Psoas muscle (tissue), 8 donors: ENCODE measurements around the gene SCN1A. TPM values are rescaled to one million over a fixed set of nuclear protein-coding genes. Genes with fewer than 3 reads are reported as not detected.

Experiments
- ATAC-seq, 4 donors: fragments of 200-7000 bp; cut with Tn5 transposase; one replicate each; pipeline ENCODE4 v1.9.1; 2020; ENCODE audit warnings: moderate library complexity in 3 of 4, mild to moderate bottlenecking in 2 of 4
- DNase-seq, 2 donors: peaks; one replicate each; pipeline ENCODE4 v3.0.0-alpha.2; 2020
- H3K27ac ChIP-seq: fragments of 200-600 bp; one replicate; pipeline ENCODE4 v1.8.0; 2022
- H3K27me3 ChIP-seq, 3 donors: fragments of 200-600 bp in 1 of 3; one replicate each; pipeline versions ENCODE4 v1.6.1 to v1.8.0; 2013 to 2022; ENCODE audit warnings: low read length in 2 of 3, mild to moderate bottlenecking in 2 of 3, moderate library complexity in 1 of 3; ENCODE audit not compliant: insufficient read depth in 3 of 3
- H3K36me3 ChIP-seq, 2 donors: fragments of 200-600 bp in 1 of 2; one replicate each; pipeline versions ENCODE4 v1.6.1 to v1.8.0; 2013 to 2022; ENCODE audit warnings: low read depth in 1 of 2, mild to moderate bottlenecking in 1 of 2, moderate library complexity in 1 of 2; ENCODE audit not compliant: insufficient read depth in 1 of 2
- H3K4me1 ChIP-seq: fragments of 200-600 bp; one replicate; pipeline ENCODE4 v1.8.0; 2022
- H3K4me3 ChIP-seq: fragments of 200-600 bp; one replicate; pipeline ENCODE4 v1.8.0; 2022; ENCODE audit warnings: mild to moderate bottlenecking
- H3K9me3 ChIP-seq: fragments of 200-600 bp; one replicate; pipeline ENCODE4 v1.8.0; 2022
- WGBS, 3 donors: extraction: QIAGEN DNeasy Blood & Tissue Kit; methylation state at CpG; one replicate each; pipeline versions ENCODE4 v1.1.6 to v1.1.7; 2013; 5-methylcytosine and 5-hydroxymethylcytosine counted together
- intact Hi-C, 2 donors: fragments of 100-400 bp; cut with DNase I; formaldehyde crosslinking; loops; one replicate each; pipeline versions ENCODE4 v1.11.0 to v1.14.2; 2022
- polyA plus RNA-seq, 3 donors: library from polyadenylated mRNA; stranded (reverse); fragments of 200-250 nt; gene quantifications; one replicate each; pipeline ENCODE4 v1.2.3, GENCODE V29; 2013
- total RNA-seq, 4 donors: library from RNA; stranded (reverse); fragmentation: NEBNext Ultra II Directional in 2 of 4; extraction: Animal tissue kit (Norgen Biotek cat#: 25700) in 2 of 4; gene quantifications; one replicate each; pipeline versions ENCODE4 v1.2.1 to v1.2.4, GENCODE V29; 2021 to 2023
- TF ChIP-seq, protein P1 (sequence below): fragments of 200-600 bp; IDR thresholded peaks from one replicate; pipeline ENCODE4 v1.8.0; 2022; ENCODE audit warnings: antibody characterized with exemption
- donor health status: healthy with polysubstance abuse.
- donor health status: DM: no; HTN: no; CAD: no; lungs with moderate emphysema.
- donor health status: Bipolar disorder and iron deficiency.
- donor health status: healthy.
- donor health status: DM: yes; HTN: yes; CAD: no.
- donor health status: DM: no; HTN: no; CAD: no.
- donor health status: DM: no; HTN: no; CAD: no.
- donor health status: DM: yes; HTN: yes; CAD: no.

Gene SCN1A
- total and polyA plus RNA-seq, 7 donors = 0.01 TPM; not detected in 6

DNA sequence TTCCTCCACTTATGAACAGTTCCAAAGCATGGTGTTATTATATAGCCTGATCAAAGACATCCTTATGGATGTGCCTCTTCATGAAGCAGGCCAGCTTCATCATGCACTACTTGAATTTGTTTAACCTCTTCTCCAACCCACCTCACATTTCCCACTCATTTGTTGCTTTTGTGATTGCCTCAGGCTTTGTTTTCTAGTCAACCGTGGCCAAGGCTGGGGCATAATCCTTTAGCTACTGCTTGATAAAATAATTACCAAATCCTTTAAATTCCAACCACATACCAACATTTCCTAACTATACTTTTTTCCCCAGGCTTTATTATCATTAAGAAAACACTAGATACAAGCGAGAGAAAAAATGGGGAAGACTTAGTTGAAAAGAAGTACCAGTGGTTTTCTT is 39.6 kb upstream of the SCN1A start:
- intact Hi-C loops = no loop called here
- WGBS, 3 donors = 17 to 34% (median 25%) methylated on average over 2 of the region's 2 CpGs
- H3K4me1 ChIP-seq = no peaks in the 10 kb centered on the region
- H3K36me3 ChIP-seq = no peaks in the 10 kb centered on the region
- H3K27me3 ChIP-seq = no peaks in the 10 kb centered on the region
- no peak for DNase-seq
- H3K27ac ChIP-seq = no peak overlapping the region
- TF ChIP-seq, protein P1, sequence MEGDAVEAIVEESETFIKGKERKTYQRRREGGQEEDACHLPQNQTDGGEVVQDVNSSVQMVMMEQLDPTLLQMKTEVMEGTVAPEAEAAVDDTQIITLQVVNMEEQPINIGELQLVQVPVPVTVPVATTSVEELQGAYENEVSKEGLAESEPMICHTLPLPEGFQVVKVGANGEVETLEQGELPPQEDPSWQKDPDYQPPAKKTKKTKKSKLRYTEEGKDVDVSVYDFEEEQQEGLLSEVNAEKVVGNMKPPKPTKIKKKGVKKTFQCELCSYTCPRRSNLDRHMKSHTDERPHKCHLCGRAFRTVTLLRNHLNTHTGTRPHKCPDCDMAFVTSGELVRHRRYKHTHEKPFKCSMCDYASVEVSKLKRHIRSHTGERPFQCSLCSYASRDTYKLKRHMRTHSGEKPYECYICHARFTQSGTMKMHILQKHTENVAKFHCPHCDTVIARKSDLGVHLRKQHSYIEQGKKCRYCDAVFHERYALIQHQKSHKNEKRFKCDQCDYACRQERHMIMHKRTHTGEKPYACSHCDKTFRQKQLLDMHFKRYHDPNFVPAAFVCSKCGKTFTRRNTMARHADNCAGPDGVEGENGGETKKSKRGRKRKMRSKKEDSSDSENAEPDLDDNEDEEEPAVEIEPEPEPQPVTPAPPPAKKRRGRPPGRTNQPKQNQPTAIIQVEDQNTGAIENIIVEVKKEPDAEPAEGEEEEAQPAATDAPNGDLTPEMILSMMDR = no peak
- H3K4me3 ChIP-seq = no peak overlapping the region
- no peak for ATAC-seq
- H3K9me3 ChIP-seq = no peaks in the 10 kb centered on the region

DNA sequence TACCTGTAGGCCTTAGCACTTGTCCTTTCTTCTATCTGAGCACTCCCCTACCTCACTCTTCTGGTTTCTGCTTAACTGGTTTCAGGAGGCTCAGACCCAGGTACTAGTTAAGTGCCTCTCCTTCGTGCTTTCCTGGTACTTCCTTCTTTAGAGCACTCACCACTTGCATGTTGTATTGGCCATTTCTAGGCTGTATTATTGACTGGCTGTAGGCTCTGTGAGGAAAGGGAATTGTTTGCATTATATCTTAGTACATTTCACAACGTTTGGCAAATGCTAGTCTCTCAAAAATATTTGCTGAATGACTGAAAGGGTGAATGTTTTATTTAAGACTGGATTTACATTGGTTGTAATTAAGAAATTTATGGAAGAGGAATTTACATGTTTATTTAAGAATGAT is 36.0 kb upstream of the SCN1A start:
- no peaks in the 10 kb centered on the region for H3K4me1 ChIP-seq
- H3K9me3 ChIP-seq = no peaks in the 10 kb centered on the region
- H3K27ac ChIP-seq = no peak overlapping the region
- WGBS, 3 donors = 63 to 76% (median 68%) methylated on average over 2 of the region's 2 CpGs
- DNase-seq (no peak), ATAC-seq (no peak)
- H3K36me3 ChIP-seq = no peaks in the 10 kb centered on the region
- H3K27me3 ChIP-seq = no peaks in the 10 kb centered on the region
- intact Hi-C loops = no loop called here
- TF ChIP-seq, protein P1 = no peak
- no peak overlapping the region for H3K4me3 ChIP-seq

DNA sequence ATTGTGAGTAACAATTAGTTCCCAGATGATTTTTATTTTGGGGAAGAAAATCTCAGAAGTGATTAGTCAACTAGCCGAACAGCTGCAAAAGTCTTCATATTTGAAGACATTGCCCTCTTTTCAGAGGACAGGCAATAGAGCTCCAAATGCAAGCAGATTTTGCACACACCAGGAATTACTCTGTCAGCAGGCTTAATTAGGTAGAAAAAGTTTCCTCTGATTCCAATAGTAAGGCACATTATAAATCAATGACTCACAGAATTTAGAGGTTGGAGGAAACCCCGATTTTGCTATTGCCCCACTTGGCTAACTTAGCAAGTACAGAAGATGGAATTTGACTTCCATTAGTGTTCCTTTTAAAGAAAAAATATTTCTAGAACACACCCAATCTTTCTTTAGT is 30.7 kb upstream of the SCN1A start:
- ATAC-seq (no peak), DNase-seq (no peak)
- Histone ChIP-seq H3K9me3 (no peaks in the 10 kb centered on the region), H3K36me3 (no peaks in the 10 kb centered on the region), H3K27ac (no peak overlapping the region), H3K27me3 (no peaks in the 10 kb centered on the region), H3K4me3 (no peak overlapping the region), H3K4me1 (no peaks in the 10 kb centered on the region)
- TF ChIP-seq, protein P1 = no peak
- intact Hi-C loops = no loop called here
- WGBS, 3 donors = 27 to 51% (median 34%) methylated on average over 2 of the region's 2 CpGs

DNA sequence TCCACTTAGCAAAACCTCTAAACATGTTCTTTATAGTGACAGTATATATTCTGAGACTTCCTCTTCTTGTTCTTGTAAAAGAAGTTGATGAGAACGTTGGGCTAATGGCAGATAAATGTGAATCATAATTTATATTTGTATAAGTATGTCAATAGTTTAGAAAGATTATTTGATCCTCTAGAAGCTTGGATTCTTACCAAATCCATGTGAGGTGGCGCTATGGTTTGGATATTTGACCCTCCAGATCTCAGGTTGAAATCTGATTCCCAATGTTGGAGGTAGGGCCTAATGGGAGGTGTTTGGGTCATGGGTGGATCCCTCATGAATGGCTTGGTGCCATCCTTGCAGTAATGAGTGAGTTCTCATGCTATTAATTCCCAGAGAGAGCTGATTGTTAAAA is 29.8 kb upstream of the SCN1A start:
- Histone ChIP-seq H3K27me3 (no peaks in the 10 kb centered on the region), H3K27ac (no peak overlapping the region), H3K4me1 (no peaks in the 10 kb centered on the region), H3K36me3 (no peaks in the 10 kb centered on the region), H3K4me3 (no peak overlapping the region), H3K9me3 (no peaks in the 10 kb centered on the region)
- DNase-seq = no peak
- no peak for ATAC-seq
- TF ChIP-seq, protein P1 = no peak
- intact Hi-C loops = no loop called here
- WGBS, 3 donors = 41 to 60% (median 46%) methylated on average over 2 of the region's 2 CpGs

DNA sequence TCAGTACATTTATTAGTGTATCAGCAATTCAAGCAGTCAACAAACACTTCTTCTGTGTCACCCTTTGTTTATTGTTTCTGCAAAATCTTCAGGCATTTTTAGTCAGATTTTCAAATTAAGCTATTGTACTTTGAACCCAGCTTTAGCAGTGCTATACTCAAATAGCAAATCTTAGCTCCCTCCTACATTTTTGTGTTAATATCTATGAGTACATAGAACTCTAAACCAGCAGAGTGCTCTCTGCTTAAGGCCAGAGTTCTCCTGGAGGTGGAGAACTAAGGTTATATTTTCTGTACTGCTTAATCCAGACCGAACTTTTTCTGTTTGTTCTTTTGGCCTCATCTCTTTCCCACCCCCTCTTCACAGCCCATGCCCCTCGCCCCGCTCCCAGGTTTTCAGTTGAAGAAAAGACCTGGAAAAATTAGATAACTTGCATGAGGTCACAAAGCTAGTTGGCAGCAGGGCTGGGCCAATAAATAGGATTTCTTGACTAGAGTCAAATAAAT is 29.2 kb upstream of the SCN1A start:
- TF ChIP-seq, protein P1 = no peak
- no peak for DNase-seq
- no peaks in the 10 kb centered on the region for H3K4me1 ChIP-seq
- no peak overlapping the region for H3K4me3 ChIP-seq
- no peaks in the 10 kb centered on the region for H3K36me3 ChIP-seq
- intact Hi-C loops = no loop called here
- no peak for ATAC-seq
- H3K27ac ChIP-seq = no peak overlapping the region
- WGBS, 3 donors = 90 to 94% (median 92%) methylated on average over 3 of the region's 3 CpGs
- no peaks in the 10 kb centered on the region for H3K9me3 ChIP-seq
- H3K27me3 ChIP-seq = no peaks in the 10 kb centered on the region
